C4-2B (cell line): ENCODE results near the gene PDCD1.

Experiments used
- CTCF ChIP-seq: fragments of 450-650 bp; conservative IDR thresholded peaks from 2 replicates; pipeline ENCODE4 v1.5.1; 2017; ENCODE audit warnings: mild to moderate bottlenecking
- ZFX ChIP-seq: fragments of 450-650 bp; IDR thresholded peaks from 2 replicates; pipeline ENCODE4 v1.6.1; 2017

- TF ChIP-seq CTCF, result no peak
- no peak for TF ChIP-seq ZFX
Measured at GRCh38 chr2:241827394-241827793, 31.3 kb downstream of the PDCD1 start.
